Adrenal gland (tissue), 5 donors: ENCODE data around the gene ARAP2.

Experiments
- CTCF ChIP-seq, 6 experiments: fragments of 450-650 bp in 4 of 6; fragments of 200-600 bp in 2 of 6; sonication (generic) in 1 of 6; IDR thresholded peaks; 1 replicate in 5 of 6; 2 replicates in 1 of 6; pipeline versions ENCODE4 v1.5.1 to v1.8.0; 2016 to 2021; ENCODE audit warnings: antibody characterized with exemption in 6 of 6, mild to moderate bottlenecking in 2 of 6, moderate library complexity in 1 of 6
- POLR2A ChIP-seq, 2 donors: fragments of 450-650 bp; IDR thresholded peaks; one replicate each; pipeline ENCODE4 v1.6.1; 2017; ENCODE audit warnings: antibody characterized with exemption in 2 of 2, mild to moderate bottlenecking in 2 of 2, moderate library complexity in 1 of 2
- donor health status: DM: no; HTN: no; CAD: no.

- TF ChIP-seq CTCF (IDR thresholded peaks at IDR 0.05), result no peak
- no peak for TF ChIP-seq POLR2A (IDR thresholded peaks at IDR 0.05)
Observed at GRCh38 chr4:36254371-36254770, 10.1 kb upstream of the ARAP2 start.
